ENCODE data around the gene CUBN. TPM values are rescaled to one million over a fixed set of nuclear protein-coding genes. Genes with fewer than 3 reads are reported as not detected.

Gene CUBN
- 0.12 TPM for total RNA-seq

GRCh38 chr10:17129741-17130140 lies at the start of gene CUBN:
Gene CUBN (minus strand): TSS chr10:17129811. CDS start chr10:17129765, 46 bp downstream.
- ATAC-seq = no peak

- no peak for ATAC-seq
These were observed 49.4 kb upstream of the CUBN start for GRCh38 chr10:17179002-17179401.

- no peak for ATAC-seq
These were observed 48.4 kb upstream of the CUBN start for GRCh38 chr10:17178006-17178405.

- no peak for ATAC-seq
These were observed 47.4 kb upstream of the CUBN start for GRCh38 chr10:17177014-17177413.

- ATAC-seq = no peak
These were observed 46.5 kb upstream of the CUBN start for GRCh38 chr10:17176091-17176490.

GRCh38 chr10:17175551-17175950 lies 45.9 kb upstream of the CUBN start:
- ATAC-seq = no peak

- ATAC-seq = no peak
These were observed 45.0 kb upstream of the CUBN start for GRCh38 chr10:17174626-17175025.

- ATAC-seq = no peak
These were observed 41.6 kb upstream of the CUBN start for GRCh38 chr10:17171141-17171641.

- ATAC-seq = no peak
These were observed 40.2 kb upstream of the CUBN start for GRCh38 chr10:17169803-17170202.

- no peak for ATAC-seq
These were observed 37.1 kb upstream of the CUBN start for GRCh38 chr10:17166699-17167098.

- ATAC-seq = no peak
These were observed 33.2 kb upstream of the CUBN start for GRCh38 chr10:17162828-17163227.

GRCh38 chr10:17161775-17162174 lies 32.2 kb upstream of the CUBN start:
- ATAC-seq = no peak

- ATAC-seq = no peak
These were observed 27.4 kb upstream of the CUBN start for GRCh38 chr10:17157024-17157423.

GRCh38 chr10:17155826-17156225 lies 26.2 kb upstream of the CUBN start:
- no peak for ATAC-seq

GRCh38 chr10:17154116-17154515 lies 24.5 kb upstream of the CUBN start:
- ATAC-seq = no peak

GRCh38 chr10:17153321-17153720 lies 23.7 kb upstream of the CUBN start:
- ATAC-seq = no peak

GRCh38 chr10:17151716-17152115 lies 22.1 kb upstream of the CUBN start:
- ATAC-seq = no peak

- no peak for ATAC-seq
These were observed 18.4 kb upstream of the CUBN start for GRCh38 chr10:17147884-17148489.

GRCh38 chr10:17146892-17147291 lies 17.3 kb upstream of the CUBN start:
- ATAC-seq = no peak

- no peak for ATAC-seq
These were observed 15.6 kb upstream of the CUBN start for GRCh38 chr10:17145239-17145638.

- ATAC-seq = no peak
These were observed 15.1 kb upstream of the CUBN start for GRCh38 chr10:17144757-17145156.

GRCh38 chr10:17144032-17144431 lies 14.4 kb upstream of the CUBN start:
- no peak for ATAC-seq

- no peak for ATAC-seq
These were observed 13.6 kb upstream of the CUBN start for GRCh38 chr10:17143055-17143690.

GRCh38 chr10:17141504-17142229 lies 12.1 kb upstream of the CUBN start:
- ATAC-seq = no peak
